ENCODE results near the gene AKR1D1. TPM values are rescaled to one million over a fixed set of nuclear protein-coding genes. Genes with fewer than 3 reads are reported as not detected.

Gene AKR1D1
- total and polyA plus RNA-seq, 2 of the 13 experiments (the other 11 are each of a cell fraction or from before 2014, with no cell fraction given), result 6.9 to 37.0 TPM

DNA sequence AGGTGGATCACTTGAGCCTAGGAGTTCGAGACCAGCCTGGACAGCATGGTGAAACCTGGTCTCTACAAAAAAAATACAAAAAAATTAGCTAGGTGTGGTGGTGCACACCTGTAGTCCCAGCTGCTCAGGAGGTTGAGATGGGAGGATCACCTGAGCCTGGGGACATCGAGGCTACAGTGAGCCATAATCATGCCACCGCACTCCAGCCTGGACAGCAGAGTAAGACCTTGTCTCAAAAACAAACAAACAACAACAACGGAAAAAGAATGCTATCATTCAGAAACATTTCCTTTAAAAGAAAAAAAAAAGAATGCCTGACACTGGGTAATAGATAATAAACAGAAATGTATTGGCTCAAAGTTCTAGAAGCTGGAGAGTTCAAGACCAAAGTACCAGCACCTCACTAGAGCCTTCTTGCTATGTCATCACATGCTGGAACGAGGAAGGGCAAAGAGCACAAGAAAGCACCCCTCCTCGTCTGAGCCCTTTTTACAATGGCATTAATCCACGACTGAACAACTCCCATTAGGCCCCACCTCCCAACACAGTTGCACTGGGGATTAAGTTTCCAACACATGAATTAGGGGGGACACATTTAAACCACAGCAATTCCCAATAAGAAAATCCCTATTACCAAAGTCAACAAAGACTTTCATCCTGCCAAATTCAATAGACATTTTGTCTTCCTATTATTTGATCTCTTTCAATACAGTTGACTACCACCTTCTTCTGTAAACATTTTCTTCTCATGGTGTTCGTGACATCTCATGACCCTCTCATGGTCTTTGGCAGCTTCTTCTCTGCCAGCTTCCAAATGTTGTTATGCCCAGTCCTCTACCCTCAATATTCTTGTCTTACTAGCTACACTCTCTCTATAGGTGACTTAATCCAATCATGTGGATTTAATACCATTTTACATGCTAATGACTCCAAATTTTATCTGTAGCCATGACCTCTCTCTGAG, 20.0 kb downstream of the AKR1D1 start (continued):
- TF ChIP-seq HMG20A (CRISPR knock-in tag; IDR thresholded peaks at IDR 0.05; ENCODE audit: borderline replicate concordance) (no peak), HOXA3 (CRISPR knock-in tag; IDR thresholded peaks at IDR 0.05) (peak; percentile 48; the same call in 1 of the 2 replicates), MZF1 (CRISPR knock-in tag; IDR thresholded peaks at IDR 0.05; ENCODE audit: borderline replicate concordance) (no peak), RELA (CRISPR knock-in tag; IDR thresholded peaks at IDR 0.05) (no peak), GABPA (IDR thresholded peaks at IDR 0.05; ENCODE audit: low read depth, low read length) (no peak), GABPA (CRISPR knock-in tag; IDR thresholded peaks at IDR 0.05; ENCODE audit: low read depth) (no peak), CENPX (CRISPR knock-in tag; IDR thresholded peaks at IDR 0.05) (no peak), SRSF4 (IDR thresholded peaks at IDR 0.05; ENCODE audit: low read depth, low read length, poor library complexity, severe bottlenecking) (no peak), ZNF326 (CRISPR knock-in tag; IDR thresholded peaks at IDR 0.05; ENCODE audit: borderline replicate concordance) (no peak), CHCHD3 (CRISPR knock-in tag; IDR thresholded peaks at IDR 0.05) (no peak), GATAD2A (CRISPR knock-in tag; IDR thresholded peaks at IDR 0.05) (peak; percentile 61), HHEX (CRISPR knock-in tag; IDR thresholded peaks at IDR 0.05) (no peak), TRIM24 (CRISPR knock-in tag; IDR thresholded peaks at IDR 0.05) (no peak), EED (CRISPR knock-in tag; IDR thresholded peaks at IDR 0.05) (no peak), SALL2 (CRISPR knock-in tag; IDR thresholded peaks at IDR 0.05) (no peak), ZNF460 (CRISPR knock-in tag; IDR thresholded peaks at IDR 0.05; ENCODE audit: borderline replicate concordance) (peak; percentile 78), SNRNP70 (IDR thresholded peaks at IDR 0.05; ENCODE audit: low read depth, low read length) (no peak)
- TF ChIP-seq, protein P1, sequence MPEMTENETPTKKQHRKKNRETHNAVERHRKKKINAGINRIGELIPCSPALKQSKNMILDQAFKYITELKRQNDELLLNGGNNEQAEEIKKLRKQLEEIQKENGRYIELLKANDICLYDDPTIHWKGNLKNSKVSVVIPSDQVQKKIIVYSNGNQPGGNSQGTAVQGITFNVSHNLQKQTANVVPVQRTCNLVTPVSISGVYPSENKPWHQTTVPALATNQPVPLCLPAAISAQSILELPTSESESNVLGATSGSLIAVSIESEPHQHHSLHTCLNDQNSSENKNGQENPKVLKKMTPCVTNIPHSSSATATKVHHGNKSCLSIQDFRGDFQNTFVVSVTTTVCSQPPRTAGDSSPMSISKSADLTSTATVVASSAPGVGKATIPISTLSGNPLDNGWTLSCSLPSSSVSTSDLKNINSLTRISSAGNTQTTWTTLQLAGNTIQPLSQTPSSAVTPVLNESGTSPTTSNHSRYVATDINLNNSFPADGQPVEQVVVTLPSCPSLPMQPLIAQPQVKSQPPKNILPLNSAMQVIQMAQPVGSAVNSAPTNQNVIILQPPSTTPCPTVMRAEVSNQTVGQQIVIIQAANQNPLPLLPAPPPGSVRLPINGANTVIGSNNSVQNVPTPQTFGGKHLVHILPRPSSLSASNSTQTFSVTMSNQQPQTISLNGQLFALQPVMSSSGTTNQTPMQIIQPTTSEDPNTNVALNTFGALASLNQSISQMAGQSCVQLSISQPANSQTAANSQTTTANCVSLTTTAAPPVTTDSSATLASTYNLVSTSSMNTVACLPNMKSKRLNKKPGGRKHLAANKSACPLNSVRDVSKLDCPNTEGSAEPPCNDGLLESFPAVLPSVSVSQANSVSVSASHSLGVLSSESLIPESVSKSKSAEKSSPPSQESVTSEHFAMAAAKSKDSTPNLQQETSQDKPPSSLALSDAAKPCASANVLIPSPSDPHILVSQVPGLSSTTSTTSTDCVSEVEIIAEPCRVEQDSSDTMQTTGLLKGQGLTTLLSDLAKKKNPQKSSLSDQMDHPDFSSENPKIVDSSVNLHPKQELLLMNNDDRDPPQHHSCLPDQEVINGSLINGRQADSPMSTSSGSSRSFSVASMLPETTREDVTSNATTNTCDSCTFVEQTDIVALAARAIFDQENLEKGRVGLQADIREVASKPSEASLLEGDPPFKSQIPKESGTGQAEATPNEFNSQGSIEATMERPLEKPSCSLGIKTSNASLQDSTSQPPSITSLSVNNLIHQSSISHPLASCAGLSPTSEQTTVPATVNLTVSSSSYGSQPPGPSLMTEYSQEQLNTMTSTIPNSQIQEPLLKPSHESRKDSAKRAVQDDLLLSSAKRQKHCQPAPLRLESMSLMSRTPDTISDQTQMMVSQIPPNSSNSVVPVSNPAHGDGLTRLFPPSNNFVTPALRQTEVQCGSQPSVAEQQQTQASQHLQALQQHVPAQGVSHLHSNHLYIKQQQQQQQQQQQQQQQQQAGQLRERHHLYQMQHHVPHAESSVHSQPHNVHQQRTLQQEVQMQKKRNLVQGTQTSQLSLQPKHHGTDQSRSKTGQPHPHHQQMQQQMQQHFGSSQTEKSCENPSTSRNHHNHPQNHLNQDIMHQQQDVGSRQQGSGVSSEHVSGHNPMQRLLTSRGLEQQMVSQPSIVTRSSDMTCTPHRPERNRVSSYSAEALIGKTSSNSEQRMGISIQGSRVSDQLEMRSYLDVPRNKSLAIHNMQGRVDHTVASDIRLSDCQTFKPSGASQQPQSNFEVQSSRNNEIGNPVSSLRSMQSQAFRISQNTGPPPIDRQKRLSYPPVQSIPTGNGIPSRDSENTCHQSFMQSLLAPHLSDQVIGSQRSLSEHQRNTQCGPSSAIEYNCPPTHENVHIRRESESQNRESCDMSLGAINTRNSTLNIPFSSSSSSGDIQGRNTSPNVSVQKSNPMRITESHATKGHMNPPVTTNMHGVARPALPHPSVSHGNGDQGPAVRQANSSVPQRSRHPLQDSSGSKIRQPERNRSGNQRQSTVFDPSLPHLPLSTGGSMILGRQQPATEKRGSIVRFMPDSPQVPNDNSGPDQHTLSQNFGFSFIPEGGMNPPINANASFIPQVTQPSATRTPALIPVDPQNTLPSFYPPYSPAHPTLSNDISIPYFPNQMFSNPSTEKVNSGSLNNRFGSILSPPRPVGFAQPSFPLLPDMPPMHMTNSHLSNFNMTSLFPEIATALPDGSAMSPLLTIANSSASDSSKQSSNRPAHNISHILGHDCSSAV (CRISPR knock-in tag; IDR thresholded peaks at IDR 0.05; ENCODE audit: borderline replicate concordance), result no peak
- TF ChIP-seq, protein P2, sequence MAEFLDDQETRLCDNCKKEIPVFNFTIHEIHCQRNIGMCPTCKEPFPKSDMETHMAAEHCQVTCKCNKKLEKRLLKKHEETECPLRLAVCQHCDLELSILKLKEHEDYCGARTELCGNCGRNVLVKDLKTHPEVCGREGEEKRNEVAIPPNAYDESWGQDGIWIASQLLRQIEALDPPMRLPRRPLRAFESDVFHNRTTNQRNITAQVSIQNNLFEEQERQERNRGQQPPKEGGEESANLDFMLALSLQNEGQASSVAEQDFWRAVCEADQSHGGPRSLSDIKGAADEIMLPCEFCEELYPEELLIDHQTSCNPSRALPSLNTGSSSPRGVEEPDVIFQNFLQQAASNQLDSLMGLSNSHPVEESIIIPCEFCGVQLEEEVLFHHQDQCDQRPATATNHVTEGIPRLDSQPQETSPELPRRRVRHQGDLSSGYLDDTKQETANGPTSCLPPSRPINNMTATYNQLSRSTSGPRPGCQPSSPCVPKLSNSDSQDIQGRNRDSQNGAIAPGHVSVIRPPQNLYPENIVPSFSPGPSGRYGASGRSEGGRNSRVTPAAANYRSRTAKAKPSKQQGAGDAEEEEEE (CRISPR knock-in tag; IDR thresholded peaks at IDR 0.05; ENCODE audit: borderline replicate concordance), result no peak
- TF ChIP-seq, protein P3, sequence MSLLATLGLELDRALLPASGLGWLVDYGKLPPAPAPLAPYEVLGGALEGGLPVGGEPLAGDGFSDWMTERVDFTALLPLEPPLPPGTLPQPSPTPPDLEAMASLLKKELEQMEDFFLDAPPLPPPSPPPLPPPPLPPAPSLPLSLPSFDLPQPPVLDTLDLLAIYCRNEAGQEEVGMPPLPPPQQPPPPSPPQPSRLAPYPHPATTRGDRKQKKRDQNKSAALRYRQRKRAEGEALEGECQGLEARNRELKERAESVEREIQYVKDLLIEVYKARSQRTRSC (CRISPR knock-in tag; IDR thresholded peaks at IDR 0.05; ENCODE audit: low read depth), result no peak

Measured in HepG2 (cell line).